IMR-90 (cell line): Measurements from ENCODE around the gene GRB14. TPM values are rescaled to one million over a fixed set of nuclear protein-coding genes. Genes with fewer than 3 reads are reported as not detected.

Experiments
- ATAC-seq: fragments of 200-7000 bp; cut with Tn5 transposase; 2 replicates; pipeline ENCODE4 v1.9.1; 2020; ENCODE audit warnings: low read depth, mild to moderate bottlenecking, moderate library complexity
- BruUV-seq: library from RNA; stranded (reverse); fragments of 400-500 nt; replicated peaks from 2 replicates; lab custom pipeline; 2021; lab: Mats Ljungman, UMichigan
- CTCF ChIA-PET: fragments of 300-600 bp; formaldehyde crosslinking; extraction: SDS; loops from one replicate; lab custom pipeline; 2021; ENCODE audit warnings: antibody characterized with exemption; lab: Yijun Ruan, JAX
- POLR2A ChIA-PET: fragments of 300-600 bp; sonication (Branson Sonifier 250); formaldehyde crosslinking; loops from one replicate; lab custom pipeline; 2022; ENCODE audit warnings: antibody characterized with exemption; ENCODE audit not compliant: unreplicated experiment; lab: Charles Lee
- DNase-seq: peaks from one replicate; pipeline ENCODE4 v3.0.0; 2013
- H2AFZ ChIP-seq: replicated peaks from 2 replicates; pipeline ENCODE3; 2013; ENCODE audit warnings: low read length, mild to moderate bottlenecking; ENCODE audit not compliant: poor library complexity
- H2AK5ac ChIP-seq: 2 replicates; pipeline ENCODE4 v1.6.1; 2013; ENCODE audit warnings: low read depth, low read length, inconsistent platforms
- H2AK9ac ChIP-seq: replicated peaks from 2 replicates; pipeline ENCODE3; 2013; ENCODE audit warnings: mild to moderate bottlenecking, low read depth, low read length, moderate library complexity; ENCODE audit not compliant: poor library complexity
- H2BK120ac ChIP-seq: 2 replicates; pipeline ENCODE4 v1.6.1; 2013; ENCODE audit warnings: low read depth, low read length, inconsistent platforms
- H2BK15ac ChIP-seq: 3 replicates; pipeline ENCODE4 v1.6.1; 2013; ENCODE audit warnings: low read depth, low read length, inconsistent platforms
- H2BK20ac ChIP-seq: 2 replicates; pipeline ENCODE4 v1.6.1; 2013; ENCODE audit warnings: low read depth, mild to moderate bottlenecking, inconsistent platforms, low read length, moderate library complexity
- H2BK5ac ChIP-seq: 2 replicates; pipeline ENCODE4 v1.6.1; 2013; ENCODE audit warnings: mild to moderate bottlenecking, low read depth, low read length, inconsistent platforms; ENCODE audit not compliant: poor library complexity, severe bottlenecking
- H3K14ac ChIP-seq: replicated peaks from 2 replicates; pipeline ENCODE4 v1.6.1; 2013; ENCODE audit warnings: low read depth, low read length, inconsistent platforms
- H3K18ac ChIP-seq: 2 replicates; pipeline ENCODE4 v1.6.1; 2013; ENCODE audit warnings: low read depth, low read length, control low read depth
- H3K23ac ChIP-seq: 2 replicates; pipeline ENCODE4 v1.6.1; 2013; ENCODE audit warnings: low read depth, low read length, inconsistent platforms
- H3K27ac ChIP-seq: 2 replicates; pipeline ENCODE4 v1.5.1; 2013; ENCODE audit warnings: mild to moderate bottlenecking, control low read depth, low read length; ENCODE audit not compliant: insufficient read depth
- H3K27me3 ChIP-seq: 2 replicates; pipeline ENCODE4 v1.6.1; 2013; ENCODE audit warnings: low read length; ENCODE audit not compliant: control insufficient read depth, insufficient read depth
- H3K36me3 ChIP-seq: 2 replicates; pipeline ENCODE4 v1.6.1; 2013; ENCODE audit warnings: low read length, mixed read lengths; ENCODE audit not compliant: control insufficient read depth, insufficient read depth
- H3K4ac ChIP-seq: 2 replicates; pipeline ENCODE4 v1.6.1; 2013; ENCODE audit warnings: low read depth, low read length, inconsistent platforms
- H3K4me1 ChIP-seq: 2 replicates; pipeline ENCODE4 v1.6.1; 2013; ENCODE audit warnings: low read length, mixed read lengths; ENCODE audit not compliant: control insufficient read depth, insufficient read depth
- H3K4me2 ChIP-seq: 2 replicates; pipeline ENCODE4 v1.6.1; 2013; ENCODE audit warnings: low read depth, mild to moderate bottlenecking, control low read depth, low read length, moderate library complexity
- H3K4me3 ChIP-seq: 2 replicates; pipeline ENCODE4 v1.5.1; 2013; ENCODE audit warnings: low read depth, mild to moderate bottlenecking, control low read depth, low read length, moderate library complexity; ENCODE audit not compliant: insufficient read depth
- H3K56ac ChIP-seq: 2 replicates; pipeline ENCODE4 v1.6.1; 2013; ENCODE audit warnings: low read length, inconsistent platforms; ENCODE audit not compliant: insufficient read depth; ENCODE audit errors: extremely low read depth
- H3K79me1 ChIP-seq, 2 experiments: 2 replicates each; pipeline ENCODE4 v1.6.1; 2013; ENCODE audit warnings: low read length in 2 of 2, inconsistent platforms in 1 of 2, low read depth in 1 of 2
- H3K9ac ChIP-seq: 2 replicates; pipeline ENCODE4 v1.6.1; 2013; ENCODE audit warnings: low read depth, low read length, control low read depth
- H3K9me1 ChIP-seq: 2 replicates; pipeline ENCODE4 v1.6.1; 2013; ENCODE audit warnings: low read length, inconsistent platforms; ENCODE audit not compliant: insufficient read depth
- H3K9me3 ChIP-seq: 2 replicates; pipeline ENCODE4 v1.6.1; 2013; ENCODE audit warnings: low read length; ENCODE audit not compliant: control insufficient read depth, insufficient read depth
- H4K20me1 ChIP-seq: 2 replicates; pipeline ENCODE4 v1.6.1; 2013; ENCODE audit warnings: low read length, inconsistent platforms; ENCODE audit not compliant: insufficient read depth
- H4K5ac ChIP-seq: 2 replicates; pipeline ENCODE4 v1.6.1; 2013; ENCODE audit warnings: mild to moderate bottlenecking, low read depth, low read length, control low read depth
- H4K8ac ChIP-seq, 2 experiments: 2 replicates each; pipeline ENCODE4 v1.6.1; 2013; ENCODE audit warnings: low read depth in 2 of 2, low read length in 2 of 2, control low read depth in 1 of 2, inconsistent platforms in 1 of 2
- H4K91ac ChIP-seq: 2 replicates; pipeline ENCODE4 v1.6.1; 2013; ENCODE audit warnings: low read depth, low read length, inconsistent platforms; ENCODE audit not compliant: insufficient read depth
- BHLHE40 ChIP-seq: fragments of 150-350 bp; IDR thresholded peaks from 2 replicates; pipeline ENCODE4 v1.6.1; 2016; ENCODE audit warnings: mild to moderate bottlenecking, low read depth, low read length
- CEBPB ChIP-seq: IDR thresholded peaks from 2 replicates; pipeline ENCODE4 v1.6.1; 2012; ENCODE audit warnings: low read depth, low read length, improper control_type of control experiment
- CHD1 ChIP-seq: IDR thresholded peaks from 2 replicates; pipeline ENCODE4 v1.6.1; 2012; ENCODE audit warnings: low read depth, low read length, improper control_type of control experiment
- FOS ChIP-seq: fragments of 150-350 bp; IDR thresholded peaks from 2 replicates; pipeline ENCODE4 v1.6.1; 2016; ENCODE audit warnings: low read depth, low read length
- MAFK ChIP-seq: IDR thresholded peaks from 2 replicates; pipeline ENCODE4 v1.6.1; 2012; ENCODE audit warnings: low read depth, low read length, improper control_type of control experiment
- MAZ ChIP-seq: IDR thresholded peaks from 2 replicates; pipeline ENCODE4 v1.6.1; 2012; ENCODE audit warnings: low read depth, mild to moderate bottlenecking, low read length, improper control_type of control experiment, moderate library complexity, borderline replicate concordance
- MXI1 ChIP-seq: IDR thresholded peaks from 2 replicates; pipeline ENCODE4 v1.6.1; 2012; ENCODE audit warnings: low read depth, mild to moderate bottlenecking, low read length, moderate library complexity, borderline replicate concordance
- NFE2L2 ChIP-seq: fragments of 150-350 bp; IDR thresholded peaks from 2 replicates; pipeline ENCODE4 v1.6.1; 2016; ENCODE audit warnings: low read depth, mild to moderate bottlenecking, low read length
- POLR2A ChIP-seq: IDR thresholded peaks from 2 replicates; pipeline ENCODE4 v1.6.1; 2012; ENCODE audit warnings: mild to moderate bottlenecking, low read depth, low read length
- RAD21 ChIP-seq: IDR thresholded peaks from 2 replicates; pipeline ENCODE4 v1.6.1; 2012; ENCODE audit warnings: low read length, improper control_type of control experiment
- RCOR1 ChIP-seq: IDR thresholded peaks from 2 replicates; pipeline ENCODE4 v1.6.1; 2012; ENCODE audit warnings: mild to moderate bottlenecking, low read length, improper control_type of control experiment; ENCODE audit not compliant: insufficient replicate concordance
- RFX5 ChIP-seq: IDR thresholded peaks from 2 replicates; pipeline ENCODE4 v1.8.0; 2012; ENCODE audit warnings: low read depth, mild to moderate bottlenecking, low read length, moderate library complexity
- SMC3 ChIP-seq: fragments of 150-350 bp; IDR thresholded peaks from 2 replicates; pipeline ENCODE4 v1.6.1; 2016; ENCODE audit warnings: low read depth, mild to moderate bottlenecking, antibody characterized with exemption, low read length, moderate library complexity
- USF2 ChIP-seq: fragments of 150-350 bp; IDR thresholded peaks from 2 replicates; pipeline ENCODE4 v1.6.1; 2017; ENCODE audit warnings: mild to moderate bottlenecking, antibody characterized with exemption, low read length, low read depth
- WGBS, 2 experiments: methylation state at CpG; one replicate each; pipeline versions ENCODE4 v1.1.5 to v1.1.7; 2013; ENCODE audit warnings: missing lambda C conversion rate in 2 of 2; ENCODE audit not compliant: insufficient read length in 1 of 2; ENCODE audit errors: extremely low coverage in 2 of 2; 5-methylcytosine and 5-hydroxymethylcytosine counted together
- dilution Hi-C: fragments of 300-500 bp; cut with HindIII; formaldehyde crosslinking; loops from one replicate; pipeline ENCODE4 v1.14.3; 2018; ENCODE audit warnings: low sequenced_read_pairs; ENCODE audit not compliant: unreplicated experiment
- in situ Hi-C: fragments of 300-500 bp; cut with MboI; formaldehyde crosslinking; loops from 3 replicates; pipeline ENCODE4 v1.14.3; 2019; ENCODE audit warnings: low sequenced_read_pairs, inconsistent platforms, mixed read lengths
- intact Hi-C: fragments of 100-400 bp; cut with micrococcal nuclease; formaldehyde crosslinking; loops from 2 replicates; pipeline ENCODE4 v1.10.0; 2022
- polyA plus RNA-seq, 3 experiments: library from polyadenylated mRNA; depleted of rRNA; stranded (reverse); fragments of >200 nt; gene quantifications; 2 replicates each; pipeline ENCODE4 v1.2.3, GENCODE V29; 2012; ENCODE audit warnings: low replicate concordance in 1 of 3
- total RNA-seq: library from RNA; depleted of rRNA; stranded (reverse); fragments of >200 nt; gene quantifications from 2 replicates; pipeline ENCODE4 v1.2.3, GENCODE V29; 2012
- TF ChIP-seq, protein P1 (sequence below): conservative IDR thresholded peaks from 2 replicates; pipeline ENCODE4 v1.5.1; 2012; ENCODE audit warnings: mild to moderate bottlenecking, low read depth, low read length, improper control_type of control experiment
- TF ChIP-seq, protein P2 (sequence below): fragments of 150-350 bp; IDR thresholded peaks from 2 replicates; pipeline ENCODE4 v1.6.1; 2016; ENCODE audit warnings: low read depth, mild to moderate bottlenecking, low read length, moderate library complexity, borderline replicate concordance

The GRB14 gene
- total and polyA plus RNA-seq, 2 of the 4 experiments (the other 2 are of a cell fraction), result not detected

DNA sequence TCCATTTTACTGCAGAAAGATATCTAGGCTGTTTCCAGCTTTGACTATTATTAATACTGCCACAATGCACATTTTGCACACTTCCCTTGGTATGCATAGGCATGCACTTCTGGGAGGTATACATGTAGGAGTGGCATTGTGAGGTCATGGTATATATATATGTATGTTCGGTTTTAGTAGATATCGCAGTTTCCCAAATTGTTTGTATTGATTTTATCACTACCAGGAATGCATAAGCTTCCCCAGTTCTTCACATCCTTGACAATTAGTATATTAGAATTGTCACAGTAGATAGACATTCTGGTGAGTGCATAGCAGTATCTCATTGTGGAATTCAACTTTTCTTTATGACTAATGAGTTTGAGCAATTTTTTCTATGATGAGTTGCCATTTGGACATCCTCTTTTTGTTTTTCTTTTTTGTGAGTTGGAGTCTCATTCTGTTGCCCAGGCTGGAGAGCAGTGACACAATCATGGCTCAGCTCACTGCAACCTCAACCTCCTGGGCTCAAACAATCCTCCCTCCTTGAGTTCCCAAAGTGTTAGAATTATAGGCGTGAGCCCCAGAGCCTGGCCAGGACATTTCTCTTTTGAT, 4.2 kb upstream of the GRB14 start:
- dilution Hi-C loops (no loop called here), in situ Hi-C loops (no loop called here), intact Hi-C loops (no loop called here)
- Histone ChIP-seq H4K91ac (no peak overlapping the region), H2AFZ (no peak overlapping the region), H3K4me1 (no peaks in the 10 kb centered on the region; the same call in 1 of the 2 replicates), H2BK15ac (no peak overlapping the region), H2BK120ac (no peak overlapping the region), H3K18ac (no peak overlapping the region), H3K27me3 (peaks cover 20% of the 10 kb centered on the region), H3K56ac (no peak overlapping the region), H4K5ac (no peak overlapping the region), H3K4ac (no peak overlapping the region), H2BK5ac (no peak overlapping the region), H3K4me3 (no peak overlapping the region), H3K79me1 (no peaks in the 10 kb centered on the region), H2BK20ac (no peak overlapping the region), H3K27ac (no peak overlapping the region), H3K9me3 (no peaks in the 10 kb centered on the region), H3K23ac (no peak overlapping the region), H4K20me1 (no peaks in the 10 kb centered on the region), H2AK5ac (no peak overlapping the region), H4K8ac (no peak overlapping the region), H3K9me1 (no peaks in the 10 kb centered on the region), H3K4me2 (no peak overlapping the region), H3K9ac (no peak overlapping the region), H2AK9ac (no peak overlapping the region), H3K36me3 (no peaks in the 10 kb centered on the region), H3K14ac (no peak overlapping the region)
- ATAC-seq (no peak), DNase-seq (no peak)
- POLR2A ChIA-PET, result no interaction called here
- no CpG with 5 or more reads among the region's 3 CpGs for WGBS, 2 experiments
- TF ChIP-seq CHD1 (no peak), RAD21 (no peak), MAFK (no peak), SMC3 (no peak), CEBPB (no peak), RFX5 (no peak), USF2 (no peak), RCOR1 (no peak), NFE2L2 (no peak), FOS (no peak), POLR2A (no peak), MXI1 (no peak), MAZ (no peak), BHLHE40 (no peak)
- TF ChIP-seq, protein P1, sequence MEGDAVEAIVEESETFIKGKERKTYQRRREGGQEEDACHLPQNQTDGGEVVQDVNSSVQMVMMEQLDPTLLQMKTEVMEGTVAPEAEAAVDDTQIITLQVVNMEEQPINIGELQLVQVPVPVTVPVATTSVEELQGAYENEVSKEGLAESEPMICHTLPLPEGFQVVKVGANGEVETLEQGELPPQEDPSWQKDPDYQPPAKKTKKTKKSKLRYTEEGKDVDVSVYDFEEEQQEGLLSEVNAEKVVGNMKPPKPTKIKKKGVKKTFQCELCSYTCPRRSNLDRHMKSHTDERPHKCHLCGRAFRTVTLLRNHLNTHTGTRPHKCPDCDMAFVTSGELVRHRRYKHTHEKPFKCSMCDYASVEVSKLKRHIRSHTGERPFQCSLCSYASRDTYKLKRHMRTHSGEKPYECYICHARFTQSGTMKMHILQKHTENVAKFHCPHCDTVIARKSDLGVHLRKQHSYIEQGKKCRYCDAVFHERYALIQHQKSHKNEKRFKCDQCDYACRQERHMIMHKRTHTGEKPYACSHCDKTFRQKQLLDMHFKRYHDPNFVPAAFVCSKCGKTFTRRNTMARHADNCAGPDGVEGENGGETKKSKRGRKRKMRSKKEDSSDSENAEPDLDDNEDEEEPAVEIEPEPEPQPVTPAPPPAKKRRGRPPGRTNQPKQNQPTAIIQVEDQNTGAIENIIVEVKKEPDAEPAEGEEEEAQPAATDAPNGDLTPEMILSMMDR, result no peak
- TF ChIP-seq, protein P2, sequence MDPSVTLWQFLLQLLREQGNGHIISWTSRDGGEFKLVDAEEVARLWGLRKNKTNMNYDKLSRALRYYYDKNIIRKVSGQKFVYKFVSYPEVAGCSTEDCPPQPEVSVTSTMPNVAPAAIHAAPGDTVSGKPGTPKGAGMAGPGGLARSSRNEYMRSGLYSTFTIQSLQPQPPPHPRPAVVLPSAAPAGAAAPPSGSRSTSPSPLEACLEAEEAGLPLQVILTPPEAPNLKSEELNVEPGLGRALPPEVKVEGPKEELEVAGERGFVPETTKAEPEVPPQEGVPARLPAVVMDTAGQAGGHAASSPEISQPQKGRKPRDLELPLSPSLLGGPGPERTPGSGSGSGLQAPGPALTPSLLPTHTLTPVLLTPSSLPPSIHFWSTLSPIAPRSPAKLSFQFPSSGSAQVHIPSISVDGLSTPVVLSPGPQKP, result no peak
- BruUV-seq, result no TSS peak
- CTCF ChIA-PET, result no interaction called here
